Dedifferentiated amniotic fluid mesenchymal stem cell (primary cell): ENCODE results near the gene SIRT7.
"Not testable (repeated sequence)": the region's sequence is repeated elsewhere in the genome, so short reads cannot be mapped to it uniquely, and the experiment has no call there.

ENCODE experiments used
- DNase-seq: peaks from one replicate; pipeline ENCODE4 v3.0.0-alpha.2; 2016; ENCODE audit errors: extremely low spot score

Gene SIRT7

GRCh38 chr17:81955058-81955681 lies 37.2 kb upstream of the SIRT7 start:
- DNase-seq: no peak

- no peak for DNase-seq
Observed at GRCh38 chr17:81954131-81955057, 36.4 kb upstream of the SIRT7 start.

DNA sequence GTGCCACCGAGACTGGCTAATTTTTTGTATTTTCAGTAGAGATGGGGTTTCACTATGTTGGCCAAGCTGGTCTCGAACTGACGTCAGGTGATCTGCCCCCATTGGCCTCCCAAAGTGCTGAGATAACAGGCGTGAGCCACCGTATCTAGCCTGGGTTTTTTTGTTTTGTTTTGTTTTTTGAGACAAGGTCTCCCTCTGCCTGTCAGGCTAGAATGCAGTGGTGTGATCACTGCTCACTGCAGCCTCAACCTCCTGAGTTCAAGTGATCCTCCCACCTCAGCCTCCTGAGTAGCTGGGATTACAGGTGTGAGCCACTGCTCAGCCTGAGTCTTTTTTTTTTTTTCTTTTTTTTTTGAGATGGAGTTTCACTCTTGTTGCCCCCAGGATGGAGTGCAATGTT lies 35.5 kb upstream of the SIRT7 start:
- not testable (repeated sequence) for DNase-seq

- no peak for DNase-seq
Observed at GRCh38 chr17:81952792-81953228, 34.8 kb upstream of the SIRT7 start.

DNA sequence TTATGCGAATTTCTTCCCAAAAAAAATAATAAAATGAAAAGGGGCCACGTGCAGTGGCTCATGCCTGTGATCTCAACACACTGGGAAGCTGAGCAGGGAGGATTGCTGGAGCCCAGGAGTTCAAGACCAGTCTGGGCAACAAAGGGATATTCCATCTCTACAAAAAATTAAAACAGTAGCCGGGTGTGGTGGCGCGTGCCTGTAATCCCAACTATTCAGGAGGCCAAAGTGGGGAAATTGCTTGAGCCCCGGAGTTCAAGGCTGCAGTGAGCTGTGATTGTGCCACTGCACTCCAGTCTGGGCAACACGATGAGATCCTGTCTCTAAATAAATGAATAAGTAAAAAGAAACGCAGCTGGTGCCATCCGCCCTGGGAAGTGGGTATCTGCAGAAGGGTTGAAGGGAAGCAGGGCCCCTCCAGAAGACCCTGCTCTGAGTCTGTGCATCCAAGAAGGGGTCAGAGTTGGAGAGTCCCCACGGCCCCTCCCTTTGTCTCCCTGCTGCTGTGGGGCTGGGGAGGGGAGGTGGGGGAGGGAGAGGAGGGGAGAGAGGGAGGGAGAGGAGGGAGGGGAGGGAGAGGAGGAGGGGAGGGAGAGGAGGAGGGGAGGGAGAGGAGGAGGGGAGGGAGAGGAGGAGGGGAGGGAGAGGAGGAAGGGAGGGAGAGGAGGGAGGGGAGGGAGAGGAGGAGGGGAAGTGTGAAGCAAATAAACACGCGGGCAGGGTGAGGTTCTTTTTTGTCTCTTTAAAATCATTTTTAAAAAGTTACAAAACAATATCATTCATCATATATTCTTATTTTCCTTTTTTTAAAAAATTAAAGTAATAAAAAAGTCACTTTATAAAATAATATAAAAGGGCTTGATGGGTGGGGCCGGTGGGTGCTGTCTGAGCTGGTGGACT lies 34.1 kb upstream of the SIRT7 start:
- DNase-seq: no peak

DNA sequence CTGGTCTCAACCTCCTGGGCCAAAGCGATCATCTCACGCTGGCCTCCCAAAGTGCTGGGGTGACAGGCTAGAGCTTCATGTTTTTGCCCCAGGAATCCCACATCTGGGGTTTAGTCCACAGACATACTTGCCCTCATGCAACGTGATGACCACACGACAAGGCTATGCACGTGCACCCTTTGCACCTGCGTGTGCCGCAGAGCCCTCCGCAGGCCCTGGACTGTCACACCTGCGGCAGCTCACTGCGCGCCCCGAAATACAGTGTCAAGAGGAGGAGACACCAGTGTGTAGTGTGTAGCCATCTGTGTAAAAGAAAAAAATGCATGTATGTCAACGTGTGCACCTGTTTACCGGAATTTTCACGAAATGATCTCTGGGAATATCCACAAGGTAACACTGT lies 32.5 kb upstream of the SIRT7 start:
- no peak for DNase-seq

- DNase-seq: no peak
Observed at GRCh38 chr17:81948635-81949378, 30.8 kb upstream of the SIRT7 start.

- no peak for DNase-seq
Observed at GRCh38 chr17:81947189-81947588, 29.2 kb upstream of the SIRT7 start, which contains the start of gene MYADML2. Gene MYADML2 (minus strand): TSS chr17:81947233. CDS start chr17:81941741, 5,492 bp downstream.

DNA sequence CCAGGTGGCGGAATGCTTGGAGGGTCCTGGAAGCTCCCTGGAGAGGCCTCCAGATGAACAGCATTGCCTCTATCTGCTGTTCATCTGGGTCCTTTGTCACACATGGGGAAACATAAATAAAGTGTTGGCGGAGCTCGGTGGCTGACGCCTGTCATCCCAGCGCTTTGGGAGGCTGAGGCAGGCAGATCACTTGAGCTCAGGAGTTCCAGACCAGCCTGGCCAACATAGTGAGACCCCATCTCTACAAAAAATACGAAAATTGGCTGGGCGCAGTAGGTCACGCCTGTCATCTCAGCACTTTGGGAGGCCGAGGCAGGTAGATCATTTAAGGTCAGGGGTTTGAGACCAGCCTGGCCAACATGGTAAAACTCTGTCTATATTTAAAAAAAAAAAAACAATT lies 26.9 kb upstream of the SIRT7 start:
- DNase-seq: no peak

- DNase-seq: no peak
Observed at GRCh38 chr17:81942167-81942553, 24.2 kb upstream of the SIRT7 start.

- DNase-seq: no peak
Observed at GRCh38 chr17:81941484-81942166, 23.6 kb upstream of the SIRT7 start.

DNA sequence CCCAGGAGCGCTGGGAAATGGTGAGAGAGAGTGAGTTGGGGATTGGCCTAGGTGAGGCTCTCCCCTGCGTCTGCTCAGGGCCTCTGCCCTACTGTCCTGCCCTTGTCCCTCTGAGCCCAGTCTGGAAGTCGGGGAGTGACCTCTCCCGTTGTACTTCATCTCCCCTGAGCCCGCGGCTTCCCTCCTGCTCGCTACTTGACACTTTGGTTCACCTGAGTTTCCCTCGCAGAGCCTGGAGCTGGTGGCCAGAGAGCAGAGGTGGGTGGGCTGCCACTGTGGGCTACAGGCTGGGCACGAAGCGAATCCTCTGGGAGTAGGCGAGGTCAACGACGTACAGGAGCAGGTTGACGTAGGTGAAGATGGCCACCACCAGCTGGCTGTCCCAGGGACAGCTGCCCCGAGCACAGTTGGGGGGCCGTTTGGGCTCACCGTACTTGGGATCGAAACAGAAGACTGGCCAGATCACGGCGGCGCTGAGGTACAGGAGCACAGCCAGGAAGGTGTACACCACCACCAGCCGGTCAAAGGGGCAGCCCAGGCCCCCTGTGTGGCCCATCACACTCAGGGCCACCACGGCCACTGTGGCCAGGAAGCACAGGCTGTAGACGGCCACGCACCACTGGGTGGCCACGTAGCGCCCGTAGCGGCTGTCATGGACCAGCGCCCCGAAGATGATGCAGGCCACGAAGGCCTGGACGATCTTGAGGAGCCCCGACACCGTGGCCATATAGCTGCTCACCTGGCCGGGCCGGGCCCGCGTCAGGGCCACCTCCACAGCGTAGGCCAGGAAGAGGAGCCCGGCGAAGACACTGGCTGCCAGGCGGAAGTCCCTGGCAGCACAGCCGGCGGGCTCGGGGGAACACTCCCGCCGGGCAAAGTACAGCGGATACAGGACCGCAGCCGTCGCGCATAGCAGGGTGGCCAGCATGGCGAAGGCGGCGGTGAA lies 22.8 kb upstream of the SIRT7 start:
- no peak for DNase-seq

GRCh38 chr17:81939881-81940385 lies 22.0 kb upstream of the SIRT7 start:
- DNase-seq: no peak

- no peak for DNase-seq
Observed at GRCh38 chr17:81939218-81939617, 21.2 kb upstream of the SIRT7 start.

DNA sequence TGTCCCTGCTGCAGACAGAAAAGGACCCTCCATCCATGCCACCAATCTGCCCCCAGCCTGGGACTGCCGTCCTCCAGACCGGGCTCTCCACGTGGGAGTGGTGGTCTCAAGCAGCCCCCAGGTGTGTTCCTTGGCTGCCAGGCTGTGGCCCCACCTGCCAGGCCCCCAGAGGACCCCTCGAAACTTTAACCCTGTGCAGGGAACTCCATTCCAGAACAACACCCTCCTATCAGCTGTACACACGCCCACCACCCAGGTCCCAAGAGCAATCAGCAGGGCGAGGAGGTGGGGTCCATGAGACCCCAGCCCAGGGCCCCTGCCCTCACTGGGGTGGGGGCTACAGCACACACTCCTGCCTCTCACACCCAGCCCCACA lies 17.7 kb upstream of the SIRT7 start:
- no peak for DNase-seq

- no peak for DNase-seq
Observed at GRCh38 chr17:81934850-81935708, 17.1 kb upstream of the SIRT7 start.

GRCh38 chr17:81934098-81934757 lies 16.3 kb upstream of the SIRT7 start:
- DNase-seq: no peak

DNA sequence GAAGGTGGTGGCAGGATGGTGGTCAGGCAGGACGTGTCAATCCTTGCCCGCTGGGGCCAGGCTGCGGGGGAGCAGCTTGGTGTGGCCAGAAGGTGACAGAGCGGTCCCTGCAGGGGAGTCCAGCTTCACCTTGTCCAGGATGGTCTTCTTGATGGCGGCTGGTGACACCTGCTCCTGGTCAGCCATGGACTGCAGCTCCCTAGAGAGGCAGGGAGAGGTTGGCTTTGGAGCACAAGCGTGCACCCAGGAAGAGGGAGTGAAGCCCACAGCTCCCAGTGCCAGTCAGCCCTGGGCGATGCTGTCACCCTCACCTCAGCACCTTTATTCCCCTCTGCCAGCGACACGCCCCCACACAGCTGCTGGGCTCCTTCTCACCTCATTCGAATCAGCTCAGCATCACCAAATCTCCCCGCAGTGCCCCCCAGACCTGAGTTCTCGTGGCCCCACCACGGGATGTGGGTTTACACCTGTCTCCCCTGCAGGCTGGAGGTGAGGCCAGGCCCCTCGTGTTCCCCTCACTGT lies 15.3 kb upstream of the SIRT7 start:
- no peak for DNase-seq
